Activated CD8-positive, alpha-beta memory T cell treated with anti-CD3 and anti-CD28 coated beads for 24 hours (primary cell): ENCODE measurements around the gene INHBC.

Experiments
- DNase-seq: peaks from one replicate; pipeline ENCODE4 v3.0.0-alpha.2; 2020

INHBC gene

DNA sequence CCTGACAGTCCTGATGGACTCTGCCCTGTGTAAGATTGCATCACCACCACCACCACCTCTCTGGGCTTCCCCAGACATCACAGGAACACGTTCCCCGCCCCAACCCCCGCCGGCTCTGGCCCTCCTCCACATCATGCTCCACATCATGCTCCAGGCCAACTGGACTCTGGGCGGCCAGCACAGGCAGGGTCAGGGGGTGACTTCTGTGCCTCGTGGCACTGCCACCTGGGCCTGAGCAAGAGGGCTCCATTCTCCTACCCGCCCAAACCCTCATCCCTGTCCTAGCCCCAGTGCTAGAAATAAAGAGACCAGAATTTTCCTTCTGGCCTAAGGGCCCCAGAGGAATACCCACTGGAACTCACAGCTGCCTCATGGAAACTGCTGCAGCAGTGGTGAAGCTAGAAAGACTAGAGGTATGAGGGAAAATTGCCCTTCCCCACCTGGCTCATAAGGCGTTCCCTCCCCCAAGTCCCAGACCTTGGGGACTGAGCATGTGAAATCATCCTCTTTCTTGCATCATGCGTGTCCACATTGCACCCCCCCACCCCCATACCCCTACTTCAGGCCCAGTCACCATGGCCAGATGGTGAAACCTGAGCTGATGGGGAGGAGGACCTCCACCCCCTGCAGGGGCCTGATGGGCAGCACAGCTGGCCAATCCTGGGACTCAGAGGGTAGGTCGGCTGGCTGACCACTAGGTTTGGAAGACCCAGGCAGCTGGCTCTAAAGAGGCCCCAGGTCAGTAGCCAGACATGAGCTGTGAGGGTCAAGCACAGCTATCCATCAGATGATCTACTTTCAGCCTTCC, 20.2 kb downstream of the INHBC start, which contains the start of gene INHBE:
Gene INHBE (plus strand): TSS at position 742 of the 808 bp plus-strand sequence. CDS start 230 bp downstream, outside the sequence.
- no peak for DNase-seq

DNA sequence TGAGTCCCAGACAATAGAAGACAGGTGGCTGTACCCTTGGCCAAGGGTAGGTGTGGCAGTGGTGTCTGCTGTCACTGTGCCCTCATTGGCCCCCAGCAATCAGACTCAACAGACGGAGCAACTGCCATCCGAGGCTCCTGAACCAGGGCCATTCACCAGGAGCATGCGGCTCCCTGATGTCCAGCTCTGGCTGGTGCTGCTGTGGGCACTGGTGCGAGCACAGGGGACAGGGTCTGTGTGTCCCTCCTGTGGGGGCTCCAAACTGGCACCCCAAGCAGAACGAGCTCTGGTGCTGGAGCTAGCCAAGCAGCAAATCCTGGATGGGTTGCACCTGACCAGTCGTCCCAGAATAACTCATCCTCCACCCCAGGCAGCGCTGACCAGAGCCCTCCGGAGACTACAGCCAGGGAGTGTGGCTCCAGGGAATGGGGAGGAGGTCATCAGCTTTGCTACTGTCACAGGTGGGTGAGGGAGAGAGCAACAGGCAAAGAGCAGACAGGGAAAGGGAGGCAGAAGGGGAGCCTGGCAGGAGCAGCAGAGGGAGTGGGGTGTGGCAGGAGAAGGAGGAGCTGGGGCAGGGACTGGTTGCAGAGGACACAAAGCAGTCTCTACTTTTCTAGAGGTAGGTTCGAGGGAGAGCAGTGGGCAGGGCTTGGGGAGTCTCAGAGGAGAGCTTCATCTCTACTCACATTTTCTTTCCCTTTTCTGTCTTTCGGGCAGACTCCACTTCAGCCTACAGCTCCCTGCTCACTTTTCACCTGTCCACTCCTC, 21.0 kb downstream of the INHBC start:
- no peak for DNase-seq

DNA sequence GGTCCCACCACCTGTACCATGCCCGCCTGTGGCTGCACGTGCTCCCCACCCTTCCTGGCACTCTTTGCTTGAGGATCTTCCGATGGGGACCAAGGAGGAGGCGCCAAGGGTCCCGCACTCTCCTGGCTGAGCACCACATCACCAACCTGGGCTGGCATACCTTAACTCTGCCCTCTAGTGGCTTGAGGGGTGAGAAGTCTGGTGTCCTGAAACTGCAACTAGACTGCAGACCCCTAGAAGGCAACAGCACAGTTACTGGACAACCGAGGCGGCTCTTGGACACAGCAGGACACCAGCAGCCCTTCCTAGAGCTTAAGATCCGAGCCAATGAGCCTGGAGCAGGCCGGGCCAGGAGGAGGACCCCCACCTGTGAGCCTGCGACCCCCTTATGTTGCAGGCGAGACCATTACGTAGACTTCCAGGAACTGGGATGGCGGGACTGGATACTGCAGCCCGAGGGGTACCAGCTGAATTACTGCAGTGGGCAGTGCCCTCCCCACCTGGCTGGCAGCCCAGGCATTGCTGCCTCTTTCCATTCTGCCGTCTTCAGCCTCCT, 21.6 kb downstream of the INHBC start:
- peak; percentile 76 for DNase-seq

DNA sequence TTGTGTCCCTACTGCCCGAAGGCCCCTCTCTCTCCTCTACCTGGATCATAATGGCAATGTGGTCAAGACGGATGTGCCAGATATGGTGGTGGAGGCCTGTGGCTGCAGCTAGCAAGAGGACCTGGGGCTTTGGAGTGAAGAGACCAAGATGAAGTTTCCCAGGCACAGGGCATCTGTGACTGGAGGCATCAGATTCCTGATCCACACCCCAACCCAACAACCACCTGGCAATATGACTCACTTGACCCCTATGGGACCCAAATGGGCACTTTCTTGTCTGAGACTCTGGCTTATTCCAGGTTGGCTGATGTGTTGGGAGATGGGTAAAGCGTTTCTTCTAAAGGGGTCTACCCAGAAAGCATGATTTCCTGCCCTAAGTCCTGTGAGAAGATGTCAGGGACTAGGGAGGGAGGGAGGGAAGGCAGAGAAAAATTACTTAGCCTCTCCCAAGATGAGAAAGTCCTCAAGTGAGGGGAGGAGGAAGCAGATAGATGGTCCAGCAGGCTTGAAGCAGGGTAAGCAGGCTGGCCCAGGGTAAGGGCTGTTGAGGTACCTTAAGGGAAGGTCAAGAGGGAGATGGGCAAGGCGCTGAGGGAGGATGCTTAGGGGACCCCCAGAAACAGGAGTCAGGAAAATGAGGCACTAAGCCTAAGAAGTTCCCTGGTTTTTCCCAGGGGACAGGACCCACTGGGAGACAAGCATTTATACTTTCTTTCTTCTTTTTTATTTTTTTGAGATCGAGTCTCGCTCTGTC, 22.3 kb downstream of the INHBC start:
- DNase-seq, result no peak

DNA sequence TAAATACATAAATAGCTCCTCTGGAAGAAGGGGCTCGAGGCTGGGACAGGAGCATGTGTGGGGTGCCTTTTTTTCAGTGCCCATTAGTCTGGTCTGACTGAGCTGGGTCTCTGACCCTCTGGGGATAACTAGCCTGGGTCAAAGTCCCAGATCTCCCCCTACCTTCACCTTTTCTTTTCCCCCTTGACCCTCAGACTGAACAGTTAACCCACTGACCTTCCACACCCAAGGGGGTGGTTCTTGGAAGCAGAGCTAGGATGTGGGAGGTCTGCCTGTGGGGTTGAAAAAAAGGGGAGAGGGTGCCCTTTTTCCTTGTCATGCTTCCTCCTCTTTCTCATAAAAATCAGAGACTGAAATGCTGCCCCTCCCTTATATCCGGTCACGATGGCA, 24.1 kb downstream of the INHBC start:
- no peak for DNase-seq

DNA sequence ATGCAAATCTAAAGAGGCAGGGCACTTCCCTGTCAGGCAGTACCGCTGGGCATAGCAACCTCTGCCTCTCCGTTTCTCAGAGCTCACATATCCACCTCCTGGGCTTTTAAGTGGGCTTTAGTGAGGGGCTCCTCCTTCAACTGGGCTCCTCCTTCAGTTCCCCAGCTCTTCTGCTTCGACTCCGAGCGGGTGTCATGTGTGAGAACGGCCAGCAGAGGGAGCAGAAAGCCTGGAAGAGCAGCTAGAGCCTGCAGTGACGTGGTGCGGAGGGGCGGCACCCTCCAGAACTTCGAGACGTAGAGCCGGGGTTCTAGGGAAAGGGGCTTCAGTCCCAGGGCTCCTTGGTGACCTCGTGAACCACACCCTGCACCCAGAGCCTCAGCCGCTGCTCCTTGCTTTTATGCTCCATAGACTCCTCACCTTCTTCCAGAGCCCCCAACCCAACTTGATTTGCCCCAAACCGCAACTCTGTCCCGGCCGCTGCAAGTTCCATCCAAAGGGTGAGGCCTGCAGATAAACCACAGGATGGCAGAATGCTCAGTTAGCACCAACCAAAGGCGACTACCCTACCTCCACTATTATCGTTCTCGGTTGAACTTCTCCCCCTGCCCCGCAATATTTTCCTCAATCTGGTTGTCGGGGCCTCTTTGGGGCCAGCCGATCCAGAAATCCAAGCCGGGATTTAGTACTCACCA, 24.6 kb downstream of the INHBC start:
- DNase-seq, result peak; percentile 96

DNA sequence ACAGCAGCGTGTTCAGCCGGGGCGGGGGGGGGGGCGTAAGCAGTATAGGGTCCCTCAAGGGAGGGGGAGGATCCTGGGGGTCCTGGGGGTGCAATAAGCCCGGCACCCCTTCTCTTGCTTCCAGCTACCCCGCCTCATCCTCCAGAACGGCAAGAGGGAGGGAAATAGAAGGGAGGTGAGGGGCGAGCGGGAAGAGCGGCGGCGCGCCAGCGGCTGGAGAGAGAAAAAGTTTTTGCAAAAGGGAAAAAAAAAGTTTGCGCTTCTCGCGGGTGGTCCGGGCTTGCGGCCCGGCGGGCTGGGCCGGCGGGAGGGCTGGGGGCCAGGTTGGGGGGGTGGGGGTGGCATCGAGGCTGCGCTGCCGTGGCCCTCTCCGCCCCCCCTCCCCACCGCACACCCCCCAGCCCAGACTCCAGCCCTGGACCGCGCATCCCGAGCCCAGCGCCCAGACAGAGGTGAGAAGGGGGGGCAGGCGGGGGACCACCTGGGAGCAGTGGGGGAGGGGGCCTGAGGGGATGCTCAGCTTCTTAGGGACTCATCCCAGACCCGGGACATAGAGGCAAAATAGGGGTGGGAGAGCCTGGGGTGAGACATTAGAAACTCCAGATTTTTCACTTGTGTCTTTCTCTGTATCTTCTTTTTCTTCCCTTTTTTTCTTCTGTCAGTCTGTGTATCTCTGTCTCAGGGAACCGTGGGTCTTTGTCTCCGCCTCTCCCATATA, 25.3 kb downstream of the INHBC start, which contains the start of gene GLI1:
Gene GLI1 (plus strand): TSS at position 36 of the 718 bp plus-strand sequence. CDS start 3,907 bp downstream, outside the sequence.
- no peak for DNase-seq

DNA sequence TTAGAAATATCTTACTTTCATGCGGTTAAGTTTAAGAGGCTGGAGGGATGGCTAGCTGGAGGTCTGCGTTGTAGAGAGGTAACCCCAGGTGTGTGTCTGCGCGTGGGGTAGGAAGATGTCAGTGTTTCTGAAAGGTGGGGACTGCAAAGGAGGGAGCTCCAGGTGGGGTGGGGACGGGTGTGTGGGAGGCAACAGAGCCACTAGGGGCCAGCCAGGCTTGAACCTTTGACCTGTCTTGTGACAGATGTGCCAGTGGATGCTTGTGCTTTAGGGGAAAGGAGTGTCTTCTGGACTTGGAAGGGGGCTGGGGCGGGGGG, 25.8 kb downstream of the INHBC start:
- peak; percentile 65 for DNase-seq

DNA sequence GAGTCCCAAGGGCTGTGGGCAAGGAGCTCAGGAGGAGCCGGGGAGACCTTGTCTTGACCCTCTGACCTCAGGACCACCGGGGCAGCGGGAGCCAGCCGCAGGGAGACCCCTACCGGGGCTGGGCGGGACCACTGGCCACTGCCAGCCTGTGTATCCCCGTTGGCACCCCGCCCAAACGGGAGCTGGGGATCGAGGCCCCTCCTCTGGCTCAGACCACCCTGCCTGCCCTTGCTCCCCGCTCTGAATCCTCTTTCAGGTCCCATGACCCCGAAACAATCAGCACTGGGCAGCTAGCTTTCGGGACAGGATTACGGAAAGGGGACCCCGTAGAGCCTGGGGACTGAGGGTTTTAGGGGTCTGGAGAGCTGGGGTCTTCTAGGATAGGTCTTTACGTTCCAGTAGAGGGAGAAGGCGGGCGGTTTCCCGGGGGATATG, 26.3 kb downstream of the INHBC start:
- DNase-seq, result no peak

DNA sequence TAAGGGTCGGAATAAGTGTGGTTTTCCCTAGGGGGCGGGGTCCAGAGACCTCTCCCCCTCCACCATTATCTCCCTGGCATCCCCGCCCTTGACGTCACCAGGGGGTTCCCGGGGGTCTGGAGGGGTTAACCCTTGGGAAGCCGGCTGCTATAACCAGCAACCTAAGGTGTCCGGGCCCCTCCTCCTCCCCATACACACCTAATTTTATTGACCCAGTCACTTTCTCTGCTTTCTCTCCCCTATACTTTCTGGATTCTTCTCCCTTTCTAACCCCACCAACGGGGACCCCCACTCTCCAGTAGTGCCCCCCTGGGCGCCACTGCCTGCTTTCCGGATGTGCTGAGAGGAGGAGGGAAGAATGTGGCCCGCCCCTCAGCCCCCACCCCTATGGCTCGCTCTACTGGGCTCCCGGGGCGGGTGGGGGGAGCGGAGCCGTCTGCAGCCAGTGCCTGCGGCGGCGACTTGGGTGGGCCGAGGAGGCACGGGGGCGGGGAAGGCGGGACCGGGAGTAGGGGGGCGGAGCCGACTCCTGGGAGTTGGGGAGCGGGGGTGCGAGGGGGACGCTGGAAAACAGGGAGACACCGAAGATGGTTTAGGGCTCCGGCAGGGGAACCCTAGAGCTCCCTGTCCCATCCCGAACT, 26.8 kb downstream of the INHBC start:
- DNase-seq, result peak; percentile 73

DNA sequence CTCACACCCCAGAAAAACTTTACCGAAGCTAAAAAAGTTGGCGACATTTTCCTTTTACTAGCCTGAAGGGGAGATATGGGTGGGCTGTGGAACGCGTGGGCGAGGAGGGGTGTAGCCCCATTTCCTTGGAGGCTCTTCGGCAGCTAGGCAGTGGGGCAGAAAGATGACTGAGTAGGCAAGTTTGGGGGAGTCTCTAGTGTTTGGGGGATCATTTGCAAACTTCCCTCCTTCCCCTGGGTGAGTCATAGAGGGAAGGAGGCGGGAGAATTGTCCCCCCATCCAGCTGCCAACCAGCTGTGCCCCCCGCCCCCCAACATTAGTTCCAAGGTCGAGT, 27.3 kb downstream of the INHBC start:
- DNase-seq, result no peak

DNA sequence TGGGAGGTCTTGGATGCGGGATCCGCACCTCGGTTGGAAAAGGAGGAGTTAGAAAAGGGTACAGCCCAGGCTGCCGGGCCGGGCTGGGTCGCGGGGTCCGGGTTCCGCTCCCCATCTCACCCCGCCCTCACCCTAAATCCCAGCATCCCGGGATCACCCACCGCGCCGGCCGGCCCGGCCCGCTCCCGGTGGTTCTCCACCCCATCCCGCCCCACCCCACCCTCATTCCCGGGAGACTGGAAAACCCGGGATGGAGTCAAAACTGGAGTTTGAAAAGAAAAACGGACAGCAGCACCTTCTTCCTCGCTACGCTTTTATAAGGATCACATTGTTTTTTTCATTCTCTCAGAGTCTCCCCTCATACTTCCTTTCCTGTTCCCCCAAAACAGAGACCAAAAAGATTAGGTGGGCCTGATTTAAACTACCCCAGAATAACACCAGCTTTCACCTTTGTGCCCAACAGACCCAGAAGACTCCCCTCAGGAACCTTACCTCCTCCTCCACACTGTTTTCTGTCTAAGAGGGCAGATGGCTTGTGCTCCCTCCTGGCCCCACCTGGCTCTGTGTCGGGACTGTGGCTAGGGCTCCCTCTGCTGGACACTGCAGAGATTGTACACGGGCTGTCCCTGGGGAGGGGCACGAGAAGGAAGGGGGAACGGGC, 27.8 kb downstream of the INHBC start:
- DNase-seq, result peak; percentile 95

DNA sequence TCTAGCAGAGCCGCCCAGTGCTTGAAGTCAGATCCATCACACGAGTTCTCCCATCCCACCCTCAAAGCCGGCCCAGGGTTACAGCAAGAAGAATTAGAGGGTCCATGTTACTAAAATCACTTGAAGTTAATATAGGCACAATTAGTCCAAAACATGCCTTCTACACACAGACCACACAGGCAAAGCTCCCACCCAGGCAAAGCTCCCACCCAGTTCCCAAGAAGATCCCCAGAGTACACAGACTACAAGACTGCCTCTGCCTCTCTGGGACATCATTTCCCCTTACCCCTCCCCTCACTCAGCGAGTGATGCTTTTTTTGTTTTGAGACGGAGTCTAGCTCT, 28.3 kb downstream of the INHBC start:
- DNase-seq, result no peak

DNA sequence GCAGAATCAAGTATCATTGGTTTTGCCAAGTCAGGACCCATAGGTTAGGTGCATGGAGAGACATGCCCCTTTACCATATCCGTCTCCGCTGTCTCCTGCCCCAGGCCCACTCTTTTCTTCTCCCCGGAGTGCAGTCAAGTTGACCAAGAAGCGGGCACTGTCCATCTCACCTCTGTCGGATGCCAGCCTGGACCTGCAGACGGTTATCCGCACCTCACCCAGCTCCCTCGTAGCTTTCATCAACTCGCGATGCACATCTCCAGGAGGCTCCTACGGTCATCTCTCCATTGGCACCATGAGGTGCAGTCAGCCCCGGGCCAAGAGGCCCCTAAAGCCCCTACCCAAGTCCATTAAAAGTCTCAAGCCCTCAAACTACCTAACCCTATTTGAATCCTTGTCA, 30.0 kb downstream of the INHBC start:
- DNase-seq, result no peak

DNA sequence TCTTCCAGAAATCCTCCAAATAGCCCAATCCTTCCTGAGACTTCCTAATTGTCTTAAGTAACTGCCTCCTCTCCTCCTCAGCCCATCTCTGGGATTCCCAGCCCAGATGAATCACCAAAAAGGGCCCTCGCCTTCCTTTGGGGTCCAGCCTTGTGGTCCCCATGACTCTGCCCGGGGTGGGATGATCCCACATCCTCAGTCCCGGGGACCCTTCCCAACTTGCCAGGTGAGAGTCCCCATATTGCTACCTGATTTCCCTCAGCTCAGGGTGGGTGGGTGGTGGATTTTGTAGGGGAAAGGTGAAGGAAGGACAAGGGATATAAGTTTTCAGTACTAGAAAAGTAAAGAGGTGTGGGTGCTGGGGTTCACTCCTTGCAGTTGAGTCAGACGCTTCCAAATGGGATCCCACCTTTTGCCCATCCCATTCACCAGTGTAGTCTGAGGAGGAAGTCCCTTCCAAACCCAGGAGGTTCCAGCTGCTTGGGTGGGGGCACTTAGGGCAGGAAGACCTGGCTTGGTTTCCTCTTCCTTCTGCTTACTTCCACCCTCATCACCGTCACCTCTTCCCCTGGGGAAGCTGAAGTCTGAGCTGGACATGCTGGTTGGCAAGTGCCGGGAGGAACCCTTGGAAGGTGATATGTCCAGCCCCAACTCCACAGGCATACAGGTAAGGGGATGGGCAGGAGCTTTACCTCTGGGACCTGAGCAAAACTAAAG, 30.6 kb downstream of the INHBC start:
- no peak for DNase-seq

DNA sequence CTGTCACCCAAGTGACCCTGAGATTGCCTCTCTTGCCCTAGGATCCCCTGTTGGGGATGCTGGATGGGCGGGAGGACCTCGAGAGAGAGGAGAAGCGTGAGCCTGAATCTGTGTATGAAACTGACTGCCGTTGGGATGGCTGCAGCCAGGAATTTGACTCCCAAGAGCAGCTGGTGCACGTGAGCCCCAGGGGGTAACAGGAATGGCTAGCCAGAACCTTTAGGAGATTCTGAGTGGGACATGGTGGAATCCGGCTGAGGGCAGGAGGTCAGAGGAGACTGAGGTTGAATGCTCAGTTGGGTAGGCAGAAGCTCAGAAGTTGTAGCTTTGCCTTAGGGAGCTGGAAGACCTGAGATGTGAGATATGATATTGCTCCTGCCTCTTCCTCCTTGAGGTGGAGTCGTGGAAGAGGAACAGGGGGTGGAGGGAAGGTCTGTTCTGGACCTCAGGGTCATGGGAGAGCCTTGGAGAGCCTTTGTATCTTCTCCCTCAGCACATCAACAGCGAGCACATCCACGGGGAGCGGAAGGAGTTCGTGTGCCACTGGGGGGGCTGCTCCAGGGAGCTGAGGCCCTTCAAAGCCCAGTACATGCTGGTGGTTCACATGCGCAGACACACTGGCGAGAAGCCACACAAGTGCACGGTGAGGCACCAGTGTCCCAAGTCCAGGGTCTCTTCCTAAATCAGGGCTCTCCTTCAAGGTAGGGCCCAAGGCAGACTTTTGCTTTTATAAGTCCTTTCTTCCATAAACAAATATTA, 31.3 kb downstream of the INHBC start:
- DNase-seq, result no peak

DNA sequence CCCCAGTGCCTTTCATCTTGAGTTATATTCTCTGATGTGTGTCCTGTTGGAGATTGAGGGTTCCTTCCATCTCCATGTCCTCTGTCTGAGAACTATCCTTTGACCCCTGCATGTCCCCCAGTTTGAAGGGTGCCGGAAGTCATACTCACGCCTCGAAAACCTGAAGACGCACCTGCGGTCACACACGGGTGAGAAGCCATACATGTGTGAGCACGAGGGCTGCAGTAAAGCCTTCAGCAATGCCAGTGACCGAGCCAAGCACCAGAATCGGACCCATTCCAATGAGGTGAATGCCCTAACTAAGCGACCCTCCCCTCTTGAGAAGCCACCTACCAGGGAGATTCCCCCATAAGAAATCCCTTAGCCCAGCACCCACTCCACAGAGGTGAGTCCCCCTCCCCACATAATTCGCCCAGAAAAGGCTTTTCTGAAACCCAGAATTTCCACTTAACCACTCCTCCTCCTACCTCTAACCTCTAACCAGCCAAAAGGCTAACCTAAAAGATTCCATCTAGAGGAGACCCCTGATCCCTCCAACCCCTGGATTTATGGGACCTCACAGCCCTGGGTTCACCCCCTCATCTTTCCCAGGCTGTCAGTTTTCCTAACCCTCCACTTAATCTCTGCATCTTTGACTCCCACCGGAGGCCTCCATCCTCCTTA, 32.8 kb downstream of the INHBC start:
- DNase-seq, result no peak

DNA sequence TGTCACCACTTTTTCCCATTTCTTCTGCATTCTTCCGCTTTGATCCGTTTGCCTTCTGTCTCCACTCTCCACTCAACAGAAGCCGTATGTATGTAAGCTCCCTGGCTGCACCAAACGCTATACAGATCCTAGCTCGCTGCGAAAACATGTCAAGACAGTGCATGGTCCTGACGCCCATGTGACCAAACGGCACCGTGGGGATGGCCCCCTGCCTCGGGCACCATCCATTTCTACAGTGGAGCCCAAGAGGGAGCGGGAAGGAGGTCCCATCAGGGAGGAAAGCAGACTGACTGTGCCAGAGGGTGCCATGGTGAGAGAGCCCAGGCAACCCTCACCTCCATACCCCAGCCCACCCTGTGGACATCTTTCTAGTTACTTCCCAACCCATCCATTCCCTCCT, 33.3 kb downstream of the INHBC start:
- DNase-seq, result no peak
